HG03135 (cell line): ENCODE results near the gene KAZN.

Experiments used
- ATAC-seq: cut with Tn5 transposase; IDR thresholded peaks from one replicate; pipeline ENCODE4 v1.9.1; 2021; ENCODE audit warnings: mild to moderate bottlenecking, moderate library complexity; ENCODE audit not compliant: unreplicated experiment

The KAZN gene

DNA sequence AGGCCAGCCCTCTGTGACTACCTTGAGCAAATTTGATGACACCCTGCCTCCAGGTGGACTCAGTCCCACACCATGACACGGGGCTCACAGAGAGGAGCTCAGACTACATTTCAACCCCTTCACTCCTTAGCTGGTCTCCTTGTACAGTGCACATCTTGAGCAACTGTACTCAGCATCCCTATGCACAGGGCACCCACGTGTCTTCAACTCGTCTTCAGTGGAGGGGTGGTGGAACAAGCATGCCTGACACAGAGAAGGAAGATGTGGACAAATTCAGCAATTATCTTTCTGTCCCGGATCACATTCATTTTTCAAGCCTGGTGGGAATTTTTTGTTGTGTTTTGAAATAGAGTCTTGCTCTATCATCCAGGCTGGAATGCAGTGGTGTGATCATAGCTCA lies 213.7 kb downstream of the KAZN start:
- ATAC-seq: no peak

DNA sequence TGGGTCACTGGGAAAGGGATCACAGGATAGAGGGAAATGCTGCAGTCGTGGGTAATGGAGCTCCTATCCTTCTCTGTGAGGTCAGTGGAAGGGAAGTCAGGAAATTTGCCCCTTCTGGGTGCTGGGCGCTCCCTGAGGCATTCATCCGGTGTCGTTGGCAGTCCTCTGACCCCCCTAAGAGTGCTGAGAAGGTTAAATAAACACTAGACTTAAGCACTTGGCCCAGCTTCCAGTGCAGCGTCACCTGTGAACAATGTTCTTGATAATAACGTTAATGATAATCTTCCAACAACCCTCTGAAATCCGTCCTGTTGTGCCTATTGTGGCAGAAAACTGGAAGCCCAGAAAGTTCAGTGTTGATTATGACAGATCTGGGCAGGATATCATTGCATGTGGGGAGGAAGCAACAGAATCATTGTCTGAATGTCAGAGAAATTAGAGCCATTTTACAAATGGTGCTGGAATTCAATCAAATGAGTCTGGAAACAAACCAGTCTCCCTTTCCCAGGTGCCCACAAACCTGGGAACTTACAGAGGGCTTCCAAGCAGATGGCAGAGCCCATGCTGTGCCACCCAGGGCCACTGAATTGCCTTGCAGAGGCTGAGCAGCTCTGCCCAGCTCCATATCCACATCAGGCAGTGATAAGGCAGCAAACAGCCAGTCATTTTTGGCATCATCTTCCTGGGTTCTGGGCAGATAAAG lies 216.8 kb downstream of the KAZN start:
- no peak for ATAC-seq

DNA sequence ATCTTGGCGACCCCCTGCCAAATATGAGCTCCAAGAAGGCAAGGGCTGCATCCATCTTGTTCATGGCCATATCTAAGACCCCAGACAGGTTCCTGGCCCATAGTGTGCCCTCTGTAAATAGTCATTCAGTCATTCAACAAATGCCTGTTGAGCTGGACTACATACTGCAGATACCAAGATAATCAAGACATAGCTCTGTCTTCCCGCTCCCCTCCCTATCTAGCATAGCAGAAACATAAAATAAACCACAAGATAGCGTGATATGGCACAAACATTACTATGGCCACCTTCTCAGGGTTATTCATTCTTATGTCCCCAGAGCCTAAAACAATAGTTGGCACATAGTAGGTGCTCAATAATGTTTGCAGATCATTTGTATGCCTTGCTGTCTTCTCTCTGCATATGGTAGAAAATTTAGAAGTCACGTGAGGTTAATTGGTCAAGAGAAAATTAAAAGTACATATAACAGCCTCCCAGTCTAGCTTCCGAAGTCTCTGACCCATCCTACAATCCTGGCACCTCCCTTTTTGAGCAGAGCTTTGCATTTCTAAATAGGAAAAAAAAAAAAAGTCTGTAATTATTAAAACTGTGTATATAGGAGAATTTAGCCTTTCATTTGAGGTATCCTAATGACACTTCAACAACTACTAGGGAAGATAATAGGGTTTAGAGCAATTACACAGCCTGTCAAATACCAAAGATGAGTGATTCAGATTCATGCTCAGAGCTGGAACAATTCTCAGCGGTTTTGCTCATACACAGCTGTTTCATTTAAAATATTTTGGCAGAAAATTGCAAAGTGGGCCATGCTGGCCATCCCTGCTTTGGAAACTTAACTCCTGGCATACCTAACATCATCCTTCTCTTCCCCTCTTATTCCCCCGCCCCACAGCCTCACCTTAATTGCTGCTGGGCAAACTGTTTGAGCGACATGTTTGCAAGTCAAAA lies 219.0 kb downstream of the KAZN start:
- ATAC-seq: no peak

DNA sequence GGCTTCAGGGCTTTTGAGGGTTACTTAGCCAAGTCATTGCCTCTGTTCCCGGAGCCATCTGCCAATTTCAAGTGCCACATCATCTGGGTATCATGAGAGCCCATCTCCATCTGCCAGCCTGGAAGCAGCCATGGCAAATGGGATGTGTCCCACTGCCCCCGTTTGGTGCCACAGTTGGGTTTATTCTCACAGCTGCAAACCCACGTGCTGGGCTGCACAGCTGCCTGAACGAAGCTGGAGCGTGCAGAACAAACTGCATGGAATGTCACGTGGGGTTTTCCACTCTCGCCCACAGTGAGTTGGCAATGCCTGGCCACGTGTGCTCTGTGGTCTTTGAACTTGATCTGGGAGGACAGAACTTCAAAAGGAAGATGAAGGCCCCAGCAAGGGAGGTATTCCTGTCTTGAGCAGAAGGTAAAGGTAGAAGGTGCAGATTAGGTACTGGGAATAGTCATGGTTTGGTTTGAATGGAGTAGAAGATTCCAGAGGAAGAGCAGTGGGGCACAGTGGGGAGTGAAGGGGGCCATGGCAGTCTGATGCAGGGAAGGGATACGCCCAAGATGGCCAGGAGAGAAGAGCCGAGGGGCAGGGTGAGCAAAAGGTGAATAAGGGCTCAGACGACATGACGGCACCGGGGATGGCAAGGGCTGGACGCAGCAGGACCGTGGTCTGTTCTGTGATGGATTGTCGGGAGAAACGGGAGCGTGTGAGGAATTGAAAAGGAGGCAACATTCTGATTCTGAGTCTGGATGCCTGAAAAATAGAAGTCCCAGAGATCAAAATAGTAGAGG lies 222.0 kb downstream of the KAZN start:
- no peak for ATAC-seq

DNA sequence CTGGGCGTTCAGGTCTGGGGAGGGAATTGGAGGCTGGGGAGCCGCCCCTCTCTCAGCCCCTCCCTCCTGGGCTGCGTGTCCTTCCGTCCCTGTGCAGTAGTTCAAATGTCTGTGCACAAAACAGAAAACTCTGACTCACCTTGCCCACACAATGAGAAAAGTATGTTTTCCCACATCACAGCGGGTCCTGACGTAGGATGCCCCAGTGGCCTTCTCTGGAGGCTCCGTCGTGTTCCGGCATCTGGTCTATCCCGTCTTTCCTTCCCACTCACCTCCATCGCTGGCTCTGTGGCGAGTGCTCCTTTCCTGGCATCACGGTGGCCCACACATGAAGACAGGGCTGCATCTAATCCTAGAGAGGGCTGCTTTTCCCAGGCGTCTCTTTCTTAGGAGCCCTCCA lies 224.0 kb downstream of the KAZN start:
- ATAC-seq: no peak

DNA sequence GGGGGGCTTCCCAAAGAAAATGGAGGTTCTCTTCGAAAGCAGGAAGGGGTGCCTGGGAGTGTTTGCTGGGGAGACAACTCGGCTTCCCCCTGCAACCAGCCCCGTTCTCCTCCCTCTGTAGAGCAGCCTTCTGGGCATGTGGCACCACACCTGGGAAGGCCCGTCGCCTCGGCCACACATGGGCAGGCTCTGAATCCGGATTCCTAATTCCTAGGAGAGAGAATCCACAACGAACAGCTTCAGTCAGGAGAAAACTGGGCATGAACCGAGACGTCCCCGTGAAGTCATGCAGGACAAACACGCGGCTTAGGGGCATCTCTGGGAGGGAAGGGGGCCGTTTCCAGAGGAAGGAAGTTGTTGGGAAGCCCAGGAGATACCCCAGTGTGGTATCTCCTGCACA lies 224.5 kb downstream of the KAZN start:
- no peak for ATAC-seq

DNA sequence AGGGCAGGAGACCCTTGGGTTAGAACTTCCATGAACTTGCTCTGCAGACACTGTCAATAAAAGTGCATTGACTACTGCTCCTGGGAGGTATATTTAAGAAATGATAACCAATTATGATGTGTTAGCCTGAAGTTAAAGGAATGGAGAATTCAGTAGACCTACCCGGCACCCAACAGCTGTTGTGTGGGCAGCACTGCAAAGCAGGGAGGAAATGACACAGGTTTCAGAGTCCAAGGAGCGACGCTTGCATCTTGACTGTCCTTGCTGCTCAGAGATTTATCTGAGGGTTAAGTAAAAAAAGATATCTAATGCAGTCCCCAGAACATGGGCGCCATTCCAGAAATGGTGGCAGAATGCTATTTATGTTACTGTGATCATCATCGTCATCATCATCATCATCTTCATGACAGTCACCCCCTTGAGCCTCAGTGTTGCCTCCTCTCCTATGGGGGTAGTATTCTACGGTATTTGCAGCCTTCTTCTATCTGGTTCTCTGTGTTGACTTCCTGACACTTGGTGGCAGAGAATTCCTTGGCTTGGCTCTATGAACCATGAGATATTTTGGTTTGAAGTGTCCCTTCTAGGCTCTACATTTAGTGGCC lies 225.9 kb downstream of the KAZN start:
- ATAC-seq: no peak

DNA sequence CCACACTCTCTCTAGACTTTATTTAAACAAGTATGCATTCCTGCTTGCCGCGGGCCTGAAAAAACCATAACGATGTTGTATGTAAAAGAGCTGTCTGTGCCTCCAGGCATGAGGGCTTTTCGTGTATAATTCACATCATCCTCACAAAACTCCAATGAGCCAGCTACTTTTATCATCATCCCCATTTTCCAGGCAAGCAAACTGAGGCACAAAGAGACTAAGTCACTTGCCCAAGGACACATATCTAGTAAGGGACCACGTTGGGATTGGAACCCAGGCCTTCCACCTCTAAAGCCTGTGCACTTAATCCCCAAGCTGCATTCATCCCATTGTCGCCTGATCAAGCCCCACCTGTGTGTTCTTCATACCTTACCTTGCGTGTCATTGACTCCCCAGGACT lies 226.9 kb downstream of the KAZN start:
- no peak for ATAC-seq

DNA sequence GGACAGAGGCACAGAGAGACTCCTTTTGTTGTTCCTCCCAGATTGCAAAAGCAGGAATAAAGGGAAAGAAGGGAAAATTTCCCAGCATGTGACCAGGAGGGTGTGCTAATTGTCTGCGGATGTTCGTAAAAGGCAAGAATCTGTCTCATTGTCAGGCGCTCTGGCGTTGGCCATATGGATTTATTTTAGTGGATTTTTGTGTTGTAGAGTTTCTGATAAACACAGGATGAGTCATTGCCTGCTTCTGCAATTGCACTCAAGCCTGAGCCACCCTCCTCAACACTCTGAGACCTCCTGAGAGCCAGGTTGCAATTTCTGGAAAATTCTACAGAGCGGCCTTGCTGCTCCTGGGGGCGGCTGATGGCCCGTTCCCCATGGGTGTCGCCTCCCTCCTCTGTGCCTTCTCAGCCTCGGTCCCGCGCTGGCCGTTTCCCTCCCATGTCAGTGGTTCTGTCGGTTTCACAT lies 227.7 kb downstream of the KAZN start:
- ATAC-seq: no peak

DNA sequence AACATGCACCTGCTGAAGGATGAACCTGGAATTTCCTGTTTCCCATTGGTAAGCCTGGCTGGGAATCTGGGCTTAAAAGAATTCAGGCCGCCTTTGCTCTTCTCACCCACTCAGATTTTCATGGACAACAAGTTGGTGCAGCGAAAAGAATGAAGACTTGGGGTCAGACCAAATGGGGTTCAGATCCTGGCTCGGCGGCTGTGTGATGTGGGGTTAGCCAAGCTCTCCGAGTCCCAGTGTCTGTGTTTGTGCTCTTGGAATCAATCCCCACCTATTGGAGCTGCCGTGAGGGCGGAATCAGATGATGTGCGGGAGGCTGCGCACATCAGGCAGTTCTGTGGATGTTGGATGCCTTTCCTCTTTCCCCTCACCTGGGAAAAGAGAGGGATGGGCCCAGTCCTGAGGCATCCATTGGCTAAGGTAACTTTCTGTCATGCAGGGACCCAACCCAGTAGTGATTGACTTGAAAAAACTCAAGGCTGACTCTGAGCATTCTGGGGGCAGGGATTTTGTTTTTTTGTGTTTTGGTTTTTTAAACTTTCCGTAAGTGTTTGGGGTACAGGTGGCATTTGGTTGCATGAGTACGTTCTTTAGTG lies 228.3 kb downstream of the KAZN start:
- ATAC-seq: no peak

DNA sequence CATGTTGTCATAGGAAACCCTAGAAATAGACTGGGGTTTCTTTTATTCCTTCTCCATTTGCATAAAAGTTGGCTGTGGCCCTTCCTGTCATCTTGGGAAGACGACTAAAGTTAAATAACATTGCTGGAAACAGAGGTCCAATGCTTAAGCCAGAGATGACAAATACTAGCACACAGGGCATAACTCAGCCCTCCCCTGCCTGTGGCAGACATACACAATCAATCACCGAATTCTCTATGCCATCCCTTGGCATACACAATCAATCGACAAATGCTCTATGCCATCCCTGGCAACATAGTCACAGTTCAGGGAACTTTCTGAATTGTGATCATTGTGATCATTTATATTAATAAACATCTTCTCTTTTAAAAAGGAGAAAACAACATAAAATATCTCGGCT lies 229.4 kb downstream of the KAZN start:
- ATAC-seq: no peak

DNA sequence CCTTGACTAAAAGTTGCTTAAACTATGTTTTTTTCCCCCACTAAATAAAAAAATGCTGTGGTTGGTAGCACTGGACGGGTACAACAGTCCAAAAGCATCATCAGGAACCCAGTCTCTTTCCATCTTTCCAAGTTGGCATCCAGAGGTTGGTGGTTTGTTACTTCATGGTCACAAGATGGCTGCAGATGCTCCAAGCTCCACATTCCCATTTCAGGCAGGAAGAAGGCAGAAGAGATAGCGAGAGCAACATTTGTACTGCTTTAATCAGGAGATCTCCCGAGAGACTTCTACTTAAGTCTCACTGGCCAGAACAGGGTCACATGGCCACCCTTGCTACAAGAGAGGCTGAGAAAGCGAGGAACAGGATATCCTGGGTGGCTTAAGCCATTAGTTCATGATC lies 230.2 kb downstream of the KAZN start:
- no peak for ATAC-seq

DNA sequence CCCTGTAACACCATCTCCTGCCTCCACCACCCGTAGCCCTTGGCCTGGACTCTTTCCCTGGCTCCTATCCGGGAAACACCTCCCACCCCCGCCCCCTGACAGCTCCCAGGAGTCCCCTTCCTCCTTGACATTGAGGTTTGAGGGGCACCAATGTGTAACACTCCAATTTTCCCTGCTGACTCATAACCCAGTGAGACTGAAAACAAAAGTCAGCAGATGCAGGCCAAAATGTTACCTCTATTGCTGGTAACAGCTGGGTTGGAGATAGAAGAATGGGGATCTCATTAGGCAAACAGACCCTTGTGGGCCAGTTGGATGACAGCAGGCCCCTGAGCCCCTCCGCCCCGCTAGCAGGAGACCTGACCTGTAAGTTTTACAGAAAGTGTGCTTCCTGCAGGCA lies 237.2 kb downstream of the KAZN start:
- ATAC-seq: no peak

DNA sequence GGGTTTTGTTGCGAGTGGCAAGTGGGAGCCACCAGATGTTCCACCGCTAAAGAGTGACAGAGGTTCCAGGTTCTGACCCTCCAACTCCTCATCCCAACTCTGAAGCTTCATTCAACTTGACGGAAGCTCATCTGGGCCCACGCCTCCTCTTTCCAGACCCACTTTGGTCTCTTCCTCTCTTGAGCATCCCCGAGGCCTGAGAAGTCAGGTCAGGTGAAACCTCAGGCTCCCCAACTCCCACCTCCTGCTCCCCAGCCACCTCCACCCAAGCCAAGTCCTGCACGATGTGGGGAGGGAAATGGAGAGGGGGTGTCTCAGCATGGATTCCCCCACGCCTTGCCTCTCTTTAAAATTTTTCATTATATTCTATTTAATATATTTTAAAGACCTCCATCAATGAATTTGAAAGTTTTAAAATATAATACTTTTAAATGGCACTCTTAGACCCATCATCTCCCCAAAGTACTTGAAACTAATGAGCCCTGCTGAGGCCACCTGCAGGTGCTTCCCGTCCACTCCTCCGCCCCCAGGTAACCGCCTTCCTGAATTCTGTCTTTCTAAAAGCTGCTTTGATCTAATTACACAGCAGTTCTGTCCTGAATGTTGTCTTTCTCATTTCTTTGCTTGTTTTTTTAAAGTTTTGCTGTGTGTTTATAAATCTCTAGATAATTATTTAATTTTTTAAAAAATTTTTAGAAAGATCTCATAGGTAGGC lies 238.1 kb downstream of the KAZN start:
- ATAC-seq: no peak

DNA sequence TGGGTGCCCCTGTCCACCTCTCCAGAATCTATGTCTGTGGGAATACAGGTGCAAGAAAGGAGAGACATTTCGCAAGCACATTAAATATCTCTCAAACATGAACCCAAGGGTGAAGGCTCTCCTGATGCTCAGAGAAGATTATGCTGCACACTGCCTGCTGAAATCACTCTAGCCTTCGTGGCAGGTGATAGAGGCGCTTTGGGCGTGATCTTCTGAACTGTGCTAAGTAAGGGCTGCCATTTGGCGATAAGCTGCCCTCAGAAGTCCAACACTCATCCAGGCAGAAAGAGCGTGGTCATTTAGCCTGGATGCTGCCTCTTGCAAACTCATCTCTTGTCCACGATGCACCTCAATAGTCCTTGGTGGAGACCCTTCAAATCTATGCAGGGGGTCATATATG lies 241.9 kb downstream of the KAZN start:
- ATAC-seq: no peak

DNA sequence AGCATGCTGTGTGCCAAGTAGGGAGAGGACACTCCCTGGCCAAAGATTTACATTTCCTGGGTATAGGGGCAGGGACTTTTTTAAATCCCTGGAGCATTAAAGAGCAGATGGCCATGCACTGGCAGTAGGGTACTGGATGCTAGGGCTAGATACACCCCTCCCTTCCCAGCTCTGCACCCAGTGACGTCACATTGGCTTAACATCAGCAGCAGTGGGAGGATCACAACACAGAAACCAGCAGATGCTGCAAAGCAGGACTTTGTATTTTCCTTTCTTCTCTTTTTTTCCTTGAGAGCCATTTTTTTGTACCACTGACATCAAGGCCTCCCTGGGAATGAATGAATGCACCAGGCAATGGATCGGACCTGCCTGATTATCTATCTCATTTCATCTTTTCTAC lies 243.0 kb downstream of the KAZN start:
- no peak for ATAC-seq

DNA sequence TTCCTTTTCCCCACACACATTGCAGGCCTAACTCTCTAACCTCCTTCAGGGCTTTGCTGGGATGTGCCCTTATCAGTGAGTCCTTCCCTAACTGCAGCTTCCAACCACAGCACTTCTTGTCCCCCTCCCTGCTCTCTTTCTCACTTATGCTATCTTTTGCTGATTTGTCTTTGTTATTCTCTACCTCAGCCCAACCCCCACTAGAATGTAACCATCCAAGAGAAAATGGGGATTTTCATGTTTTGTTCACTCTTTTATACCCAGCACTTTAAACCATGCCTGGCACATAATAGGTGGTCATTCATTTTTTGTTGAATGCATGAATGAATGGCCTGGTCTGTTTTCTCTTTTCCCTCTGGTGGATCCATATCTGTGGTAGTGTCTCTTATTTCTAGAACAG lies 243.5 kb downstream of the KAZN start:
- no peak for ATAC-seq

DNA sequence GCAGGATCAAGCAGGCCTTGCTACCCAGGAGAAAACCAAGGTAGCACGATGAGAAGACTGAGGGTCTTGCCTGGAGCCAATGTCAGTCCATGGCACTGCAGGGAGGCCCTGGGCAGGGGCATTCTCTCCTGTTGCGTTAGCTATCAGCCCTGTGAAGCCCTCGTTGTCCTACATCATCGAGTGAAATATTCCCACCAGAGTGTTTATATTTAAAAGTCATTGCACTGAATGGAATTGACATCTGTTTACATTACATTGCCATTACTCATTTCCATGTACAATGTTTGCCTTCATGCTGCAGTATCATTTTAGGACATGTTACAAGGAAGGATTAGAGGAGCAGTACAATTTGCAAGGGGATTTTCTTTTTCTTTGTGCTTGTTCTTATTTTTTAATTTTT lies 243.9 kb downstream of the KAZN start:
- no peak for ATAC-seq

DNA sequence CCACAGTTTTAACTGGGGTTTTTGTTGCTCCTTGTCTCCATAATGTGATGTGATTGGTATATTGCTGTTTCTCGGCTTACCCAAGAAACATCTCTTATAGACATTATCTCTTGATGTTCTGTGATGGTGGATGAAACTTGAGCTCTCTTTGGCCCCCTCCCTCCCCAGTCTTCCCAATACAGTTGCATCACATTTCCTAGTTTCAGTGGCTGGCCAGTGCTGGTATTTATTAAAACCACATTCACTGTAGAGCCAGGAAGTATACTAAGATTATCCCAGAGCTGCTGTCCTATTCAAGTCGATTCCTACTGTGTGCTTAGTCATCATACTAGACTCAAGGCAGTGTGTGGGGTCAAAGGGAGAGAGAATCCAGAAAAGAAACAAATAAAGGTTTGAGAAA lies 244.4 kb downstream of the KAZN start:
- ATAC-seq: no peak

DNA sequence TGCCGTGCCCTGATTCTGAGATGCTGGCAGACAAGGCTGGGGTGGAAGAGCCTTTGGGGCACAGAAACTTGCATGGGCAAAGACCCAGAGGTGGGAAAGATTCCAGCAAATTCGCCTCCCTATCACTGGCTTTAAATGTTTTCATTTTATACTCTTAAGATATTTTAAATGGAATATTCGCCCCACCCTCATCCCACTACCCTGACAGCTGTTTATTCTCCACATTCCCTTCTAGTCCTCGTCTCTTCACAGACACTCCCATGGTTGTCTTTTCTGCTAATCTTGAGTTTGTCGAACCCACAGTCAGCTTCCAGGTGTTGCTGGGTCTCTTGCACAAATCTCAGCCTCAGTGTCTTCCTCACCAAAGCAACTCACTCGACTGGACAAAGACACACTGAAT lies 245.0 kb downstream of the KAZN start:
- ATAC-seq: no peak
